PC-3 (cell line): Measurements from ENCODE around the gene LOXHD1. TPM values are rescaled to one million over a fixed set of nuclear protein-coding genes. Genes with fewer than 3 reads are reported as not detected.

ENCODE experiments used
- ATAC-seq: fragments of 200-7000 bp; cut with Tn5 transposase; 2 replicates; pipeline ENCODE4 v1.9.1; 2020; ENCODE audit warnings: mild to moderate bottlenecking, moderate library complexity
- BruUV-seq: library from RNA; stranded (reverse); fragments of 400-500 nt; replicated peaks from 2 replicates; lab custom pipeline; 2021; lab: Mats Ljungman, UMichigan
- CTCF ChIA-PET: fragments of 300-600 bp; sonication (Branson Sonifier 250); formaldehyde crosslinking; loops from one replicate; lab custom pipeline; 2022; ENCODE audit warnings: antibody characterized with exemption; lab: Charles Lee
- POLR2A ChIA-PET: fragments of 300-600 bp; sonication (Branson Sonifier 250); formaldehyde crosslinking; loops from one replicate; lab custom pipeline; 2022; ENCODE audit warnings: antibody characterized with exemption; ENCODE audit not compliant: unreplicated experiment; lab: Charles Lee
- DNase-seq: peaks from one replicate; pipeline ENCODE4 v3.0.0-alpha.2; 2015
- H2AFZ ChIP-seq: fragments of 300-600 bp; sonication (generic); 2 replicates; pipeline ENCODE4 v1.6.0; 2016; ENCODE audit warnings: antibody characterized with exemption, low read length
- H3F3A ChIP-seq: fragments of 300-600 bp; sonication (generic); one replicate; pipeline ENCODE4 v1.6.0; 2017; ENCODE audit warnings: antibody characterized with exemption, low read length, control low read depth, mild to moderate bottlenecking; ENCODE audit not compliant: unreplicated experiment
- H3K27ac ChIP-seq: fragments of 300-600 bp; sonication (generic); 2 replicates; pipeline ENCODE4 v1.5.1; 2016; ENCODE audit warnings: mild to moderate bottlenecking, low read length
- H3K27me3 ChIP-seq: fragments of 300-600 bp; sonication (generic); 2 replicates; pipeline ENCODE4 v1.6.1; 2016; ENCODE audit warnings: low read length, mixed read lengths
- H3K36me3 ChIP-seq: fragments of 300-600 bp; sonication (generic); 2 replicates; pipeline ENCODE4 v1.6.1; 2016; ENCODE audit warnings: low read depth, mixed run types, low read length, mixed read lengths
- H3K4me1 ChIP-seq: fragments of 300-600 bp; sonication (generic); 2 replicates; pipeline ENCODE4 v1.5.1; 2016; ENCODE audit warnings: low read length; ENCODE audit not compliant: insufficient read depth
- H3K4me2 ChIP-seq: fragments of 300-600 bp; sonication (generic); 2 replicates; pipeline ENCODE4 v1.6.0; 2016; ENCODE audit warnings: low read length
- H3K4me3 ChIP-seq: fragments of 300-600 bp; sonication (generic); 2 replicates; pipeline ENCODE4 v1.5.1; 2016; ENCODE audit warnings: mild to moderate bottlenecking, low read length, mixed read lengths
- H3K79me2 ChIP-seq: fragments of 300-600 bp; sonication (generic); 2 replicates; pipeline ENCODE4 v1.6.1; 2017; ENCODE audit warnings: low read length, mixed read lengths
- H3K9ac ChIP-seq: fragments of 300-600 bp; sonication (generic); 2 replicates; pipeline ENCODE4 v1.6.0; 2016; ENCODE audit warnings: mild to moderate bottlenecking, low read length
- H3K9me2 ChIP-seq: fragments of 300-600 bp; sonication (generic); replicated peaks from 2 replicates; pipeline ENCODE4 v1.6.1; 2016; ENCODE audit warnings: mixed run types, low read length, mixed read lengths
- H3K9me3 ChIP-seq: fragments of 300-600 bp; sonication (generic); 2 replicates; pipeline ENCODE4 v1.6.1; 2016; ENCODE audit warnings: low read length, mixed read lengths
- H4K20me1 ChIP-seq: fragments of 300-600 bp; sonication (generic); 2 replicates; pipeline ENCODE4 v1.6.1; 2016; ENCODE audit warnings: low read length, mixed read lengths
- EZH2 ChIP-seq: fragments of 300-600 bp; sonication (generic); IDR thresholded peaks from one replicate; pipeline ENCODE4 v1.6.1; 2017; ENCODE audit warnings: antibody characterized with exemption, mild to moderate bottlenecking, low read length; ENCODE audit not compliant: unreplicated experiment
- EZH2phosphoT487 ChIP-seq: fragments of 300-600 bp; sonication (generic); IDR thresholded peaks from 2 replicates; pipeline ENCODE4 v1.6.1; 2018; ENCODE audit warnings: mild to moderate bottlenecking, antibody characterized with exemption, low read length, borderline replicate concordance
- intact Hi-C: fragments of 100-400 bp; cut with micrococcal nuclease; formaldehyde crosslinking; loops from 2 replicates; pipeline ENCODE4 v1.9.0; 2023
- total RNA-seq: library from RNA; depleted of rRNA; stranded (reverse); fragments of >200 nt; gene quantifications from 2 replicates; pipeline ENCODE4 v1.2.3, GENCODE V29; 2014
- TF ChIP-seq, protein P1 (sequence below): fragments of 300-600 bp; sonication (generic); conservative IDR thresholded peaks from 2 replicates; pipeline ENCODE4 v1.5.1; 2017; ENCODE audit warnings: antibody characterized with exemption, low read depth, mild to moderate bottlenecking, low read length

LOXHD1 gene
- total RNA-seq, 1 experiment from 2014 or later = not detected

DNA sequence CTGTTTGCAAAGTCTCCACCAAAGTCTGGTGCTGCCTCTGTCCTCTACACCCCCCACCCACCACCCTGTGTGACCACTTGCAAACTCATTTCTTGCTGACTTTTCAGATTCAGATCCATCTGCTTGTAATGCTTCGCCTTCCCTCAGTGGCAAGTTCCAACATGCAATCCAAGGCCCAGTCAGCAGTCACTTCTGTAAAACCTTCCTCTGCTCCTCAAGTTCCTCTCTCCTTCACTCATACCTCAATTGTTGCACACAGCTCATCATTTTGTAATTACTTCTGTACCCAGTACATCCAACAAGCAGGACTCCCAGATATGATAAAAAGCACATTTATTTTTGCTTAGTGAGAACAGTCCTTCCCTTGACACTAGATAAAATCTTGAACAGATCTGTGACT is 6.5 kb upstream of the LOXHD1 start:
- H3K9me3 ChIP-seq = no peaks in the 10 kb centered on the region
- H3K4me3 ChIP-seq = no peak overlapping the region
- no peak overlapping the region for H3K27ac ChIP-seq
- TF ChIP-seq EZH2 = no peak
- TF ChIP-seq, protein P1, sequence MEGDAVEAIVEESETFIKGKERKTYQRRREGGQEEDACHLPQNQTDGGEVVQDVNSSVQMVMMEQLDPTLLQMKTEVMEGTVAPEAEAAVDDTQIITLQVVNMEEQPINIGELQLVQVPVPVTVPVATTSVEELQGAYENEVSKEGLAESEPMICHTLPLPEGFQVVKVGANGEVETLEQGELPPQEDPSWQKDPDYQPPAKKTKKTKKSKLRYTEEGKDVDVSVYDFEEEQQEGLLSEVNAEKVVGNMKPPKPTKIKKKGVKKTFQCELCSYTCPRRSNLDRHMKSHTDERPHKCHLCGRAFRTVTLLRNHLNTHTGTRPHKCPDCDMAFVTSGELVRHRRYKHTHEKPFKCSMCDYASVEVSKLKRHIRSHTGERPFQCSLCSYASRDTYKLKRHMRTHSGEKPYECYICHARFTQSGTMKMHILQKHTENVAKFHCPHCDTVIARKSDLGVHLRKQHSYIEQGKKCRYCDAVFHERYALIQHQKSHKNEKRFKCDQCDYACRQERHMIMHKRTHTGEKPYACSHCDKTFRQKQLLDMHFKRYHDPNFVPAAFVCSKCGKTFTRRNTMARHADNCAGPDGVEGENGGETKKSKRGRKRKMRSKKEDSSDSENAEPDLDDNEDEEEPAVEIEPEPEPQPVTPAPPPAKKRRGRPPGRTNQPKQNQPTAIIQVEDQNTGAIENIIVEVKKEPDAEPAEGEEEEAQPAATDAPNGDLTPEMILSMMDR = no peak
- H3K4me1 ChIP-seq = no peaks in the 10 kb centered on the region
- no peaks in the 10 kb centered on the region for H3F3A ChIP-seq
- H3K9me2 ChIP-seq = no peaks in the 10 kb centered on the region
- H4K20me1 ChIP-seq = no peaks in the 10 kb centered on the region
- no TSS peak for BruUV-seq
- CTCF ChIA-PET = no interaction called here
- H3K79me2 ChIP-seq = no peaks in the 10 kb centered on the region
- ATAC-seq (no peak), DNase-seq (no peak)
- H3K27me3 ChIP-seq = no peaks in the 10 kb centered on the region
- POLR2A ChIA-PET = no interaction called here
- H3K9ac ChIP-seq = no peak overlapping the region
- no peaks in the 10 kb centered on the region for H3K36me3 ChIP-seq
- intact Hi-C loops = no loop called here
- no peak overlapping the region for H3K4me2 ChIP-seq
- H2AFZ ChIP-seq = no peak overlapping the region

DNA sequence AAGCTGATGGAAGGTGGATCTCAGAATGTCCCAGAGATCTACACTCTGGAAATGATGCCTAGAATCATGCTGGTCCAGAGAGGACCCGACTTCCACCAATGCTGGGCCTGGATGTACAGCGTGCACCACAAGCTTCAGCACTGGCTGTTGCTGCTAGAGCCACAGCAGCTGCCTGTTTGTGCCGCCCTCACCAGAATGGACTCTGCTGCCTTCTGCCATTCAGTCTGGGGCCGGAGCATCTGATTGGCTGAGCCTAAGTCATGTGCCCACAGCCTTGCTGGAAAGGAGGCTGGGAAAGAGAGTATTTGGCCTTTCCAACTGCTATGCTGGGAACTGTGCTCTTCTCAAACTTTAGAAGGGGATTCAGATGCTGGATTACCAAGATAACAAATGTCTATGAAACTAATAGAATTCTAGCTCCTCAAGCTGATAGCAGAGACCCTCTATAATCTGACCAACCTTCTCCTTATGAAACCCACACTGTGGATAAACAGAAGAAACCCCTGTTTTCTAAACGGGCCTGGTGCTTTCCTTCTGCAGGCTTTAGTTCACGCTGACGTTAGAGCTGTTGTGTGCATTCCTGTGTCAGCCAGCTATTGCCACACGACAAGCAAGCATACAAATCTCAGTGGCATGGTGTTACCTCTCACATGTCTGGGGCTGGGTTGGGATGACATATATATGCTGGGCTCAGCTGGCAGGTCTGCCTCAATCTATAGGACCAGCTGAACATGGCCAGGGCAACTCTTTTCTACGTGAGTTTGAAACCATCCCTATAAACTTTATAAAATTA is 4.1 kb upstream of the LOXHD1 start:
- ATAC-seq (no peak), DNase-seq (no peak)
- no peaks in the 10 kb centered on the region for H3K79me2 ChIP-seq
- ChIA-PET POLR2A (no interaction called here), CTCF (no interaction called here)
- no peaks in the 10 kb centered on the region for H3K27me3 ChIP-seq
- TF ChIP-seq EZH2 (no peak), EZH2phosphoT487 (no peak)
- TF ChIP-seq, protein P1 = no peak
- no peak overlapping the region for H3K27ac ChIP-seq
- H3K4me3 ChIP-seq = no peak overlapping the region
- no peak overlapping the region for H3K4me2 ChIP-seq
- no TSS peak for BruUV-seq
- intact Hi-C loops = no loop called here
- H3K9me2 ChIP-seq = no peaks in the 10 kb centered on the region
- H2AFZ ChIP-seq = no peak overlapping the region
- no peaks in the 10 kb centered on the region for H3K9me3 ChIP-seq
- H3F3A ChIP-seq = no peaks in the 10 kb centered on the region
- no peaks in the 10 kb centered on the region for H3K36me3 ChIP-seq
- H4K20me1 ChIP-seq = no peaks in the 10 kb centered on the region
- H3K9ac ChIP-seq = no peak overlapping the region
- no peaks in the 10 kb centered on the region for H3K4me1 ChIP-seq

DNA sequence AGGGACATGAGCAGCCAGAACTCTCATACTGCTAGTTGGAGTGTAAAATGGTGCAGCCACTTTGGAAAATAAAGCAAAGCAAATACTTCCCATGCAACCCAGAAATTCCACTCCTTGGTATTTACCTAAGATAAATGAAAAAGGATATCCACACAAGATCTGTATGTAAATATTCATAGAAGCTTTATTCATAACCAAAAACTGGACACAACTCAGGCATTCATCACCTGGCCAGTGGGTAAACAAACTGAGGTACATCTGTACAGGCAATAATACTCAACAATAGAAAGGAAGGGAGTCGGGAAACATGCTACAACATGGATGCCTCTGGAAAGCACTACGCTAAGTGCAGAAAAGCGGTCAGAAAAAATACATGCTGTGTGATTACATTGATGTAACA is 2.5 kb upstream of the LOXHD1 start:
- no peaks in the 10 kb centered on the region for H3K79me2 ChIP-seq
- no TSS peak for BruUV-seq
- no peaks in the 10 kb centered on the region for H3K27me3 ChIP-seq
- no peaks in the 10 kb centered on the region for H3F3A ChIP-seq
- H3K27ac ChIP-seq = no peak overlapping the region
- no peak overlapping the region for H2AFZ ChIP-seq
- H3K4me2 ChIP-seq = no peak overlapping the region
- H3K9me2 ChIP-seq = no peaks in the 10 kb centered on the region
- no peak for DNase-seq
- H3K9ac ChIP-seq = no peak overlapping the region
- H3K4me3 ChIP-seq = no peak overlapping the region
- H3K4me1 ChIP-seq = no peaks in the 10 kb centered on the region
- no peaks in the 10 kb centered on the region for H3K9me3 ChIP-seq
- ChIA-PET CTCF (no interaction called here), POLR2A (no interaction called here)
- no peaks in the 10 kb centered on the region for H3K36me3 ChIP-seq
- intact Hi-C loops = loop anchor here (2.0 to 10.0 kb wide), 3 partner anchors 59 to 485 kb away; a partner anchor contains a TSS
- TF ChIP-seq EZH2phosphoT487 = no peak
- no peak for ATAC-seq
- H4K20me1 ChIP-seq = no peaks in the 10 kb centered on the region
